ENCODE data around the gene PHLPP1.

PHLPP1 gene

DNA sequence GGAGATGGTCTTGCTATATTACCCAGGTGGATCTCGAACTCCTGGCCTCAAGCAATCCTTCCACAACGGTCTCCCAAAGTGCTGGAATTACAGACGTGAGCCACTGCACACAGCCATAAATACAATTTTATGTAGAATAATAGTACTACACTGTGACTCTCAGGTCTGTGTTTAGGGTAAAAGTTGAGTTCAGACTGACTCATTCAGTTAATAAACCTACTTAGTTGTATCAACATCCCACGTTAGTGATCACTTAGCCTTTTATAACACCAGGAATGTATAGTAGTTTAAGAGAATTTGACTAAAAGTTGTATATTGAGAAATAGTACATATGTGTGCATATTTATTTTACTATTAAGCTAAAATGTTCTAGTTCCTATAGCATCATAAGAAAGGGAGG, 237.5 kb downstream of the PHLPP1 start:
- no peak for DNase-seq

DNA sequence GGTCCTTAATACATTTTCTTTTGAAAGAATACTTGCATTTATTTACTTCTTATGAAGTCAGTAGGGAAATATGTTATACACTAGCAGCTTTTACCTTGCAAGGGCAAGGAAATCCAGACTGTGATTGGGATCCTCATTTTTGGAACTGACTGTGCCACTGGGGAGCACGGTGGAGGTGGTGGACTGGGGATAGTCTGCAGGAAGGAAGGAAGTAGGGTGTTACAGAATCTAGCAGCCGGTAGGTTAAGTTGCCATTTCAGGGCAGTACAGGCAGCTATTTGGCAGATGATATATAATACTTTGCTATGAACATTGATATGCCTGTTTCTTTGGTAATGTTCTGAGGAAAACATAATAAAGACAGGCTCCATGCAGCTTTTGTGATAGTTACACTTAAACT, 238.3 kb downstream of the PHLPP1 start:
- DNase-seq: no peak

DNA sequence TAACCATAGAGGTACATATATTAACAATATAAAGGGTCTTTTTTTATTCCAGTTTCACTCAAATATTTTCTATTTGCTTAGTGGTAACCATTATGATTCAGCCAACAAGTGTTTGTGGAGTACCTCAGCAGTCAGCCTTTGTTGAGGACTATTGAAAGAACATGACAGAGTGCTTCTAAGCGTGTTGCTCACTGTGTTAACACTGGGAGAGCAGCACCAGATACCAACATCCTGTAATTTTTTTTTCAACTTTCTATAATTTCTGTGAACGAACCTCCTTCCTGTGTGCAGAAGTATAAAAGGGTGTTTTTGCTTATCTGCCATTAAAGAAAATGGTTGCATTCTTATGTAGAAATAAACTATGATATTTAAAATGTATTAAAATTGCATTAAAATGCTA, 239.0 kb downstream of the PHLPP1 start:
- DNase-seq: no peak

DNA sequence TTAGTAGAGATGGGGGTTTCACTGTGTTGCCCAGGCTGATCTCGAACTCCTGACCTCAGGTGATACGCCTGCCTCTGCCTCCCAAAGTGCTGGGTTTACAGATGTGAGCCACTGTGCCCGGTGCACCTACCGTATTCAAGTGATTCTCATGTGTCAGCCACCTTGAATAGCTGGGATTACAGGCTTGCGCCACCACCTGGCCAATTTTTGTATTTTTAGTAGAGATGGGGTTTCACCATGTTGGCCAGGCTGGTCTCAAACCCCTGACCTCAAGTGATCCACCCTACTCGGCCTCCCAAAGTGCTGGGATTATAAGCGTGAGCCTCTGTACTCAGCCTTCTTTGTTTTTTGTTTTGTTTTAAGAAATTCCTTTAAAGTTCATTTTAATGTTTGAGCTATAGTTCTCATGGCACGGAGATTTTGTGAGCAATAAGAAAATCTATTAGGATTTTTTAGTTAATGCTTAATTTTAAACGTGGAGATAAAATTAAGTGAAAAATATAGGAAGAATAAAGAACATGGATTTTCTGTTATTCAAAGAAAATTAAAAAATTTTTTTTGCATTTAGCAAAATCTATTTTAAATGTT, 242.6 kb downstream of the PHLPP1 start:
- no peak for DNase-seq

DNA sequence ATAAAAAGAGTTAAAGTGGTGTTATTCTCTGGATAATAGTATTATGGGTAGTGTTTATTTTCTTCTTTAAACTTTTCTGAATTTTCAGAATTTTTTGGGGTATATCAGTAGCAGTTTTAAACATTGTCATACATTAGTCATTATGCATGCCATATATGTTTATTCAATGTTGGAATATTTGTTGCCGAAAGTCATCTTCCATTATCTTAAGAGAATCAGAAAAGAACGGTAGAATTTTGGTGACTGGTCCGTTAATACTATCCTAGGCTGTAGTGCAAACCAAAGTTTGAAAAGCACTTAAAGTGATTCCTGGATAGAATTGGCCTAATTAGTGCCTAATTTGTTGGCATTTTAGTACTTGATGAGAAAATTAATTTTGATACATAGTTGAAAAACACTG, 244.1 kb downstream of the PHLPP1 start:
- DNase-seq: no peak

DNA sequence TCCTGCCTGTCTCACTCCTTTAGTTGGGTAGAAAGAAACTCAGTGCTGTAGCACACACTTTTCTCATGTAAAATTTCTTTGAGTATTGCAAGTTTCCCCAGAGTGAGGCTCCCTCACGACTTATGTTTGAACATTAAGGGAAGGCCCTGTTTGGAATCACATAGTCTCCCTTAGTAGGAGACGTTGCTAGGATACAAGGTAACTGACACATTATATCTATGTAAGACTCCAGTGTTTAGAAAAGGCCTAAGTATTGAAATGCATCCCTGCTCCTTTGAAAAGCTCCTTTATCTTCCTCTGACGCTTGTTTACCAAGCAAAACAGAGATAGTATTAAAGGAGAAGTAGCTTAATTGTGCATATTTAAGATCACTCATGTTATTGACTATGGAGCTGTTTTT, 248.2 kb downstream of the PHLPP1 start:
- DNase-seq: no peak

DNA sequence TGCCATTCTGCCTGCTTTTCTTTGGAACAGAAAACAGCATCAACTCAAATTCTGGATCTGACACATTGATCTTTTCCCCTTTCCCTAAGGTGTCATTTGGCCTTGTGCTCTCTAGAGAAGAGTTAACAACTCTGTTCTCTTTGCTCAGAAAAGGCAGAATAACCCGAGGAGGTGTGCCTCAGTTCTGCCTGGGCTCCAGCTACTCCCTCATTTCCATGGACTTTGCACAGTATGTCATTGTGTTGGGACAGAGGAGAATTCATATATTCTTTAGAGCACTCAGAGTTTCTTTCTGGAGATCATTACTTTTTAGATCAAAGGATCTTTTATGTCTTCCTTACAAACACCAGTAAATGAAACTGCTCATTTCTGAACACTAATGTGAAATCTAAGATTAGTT, 249.1 kb downstream of the PHLPP1 start:
- no peak for DNase-seq

DNA sequence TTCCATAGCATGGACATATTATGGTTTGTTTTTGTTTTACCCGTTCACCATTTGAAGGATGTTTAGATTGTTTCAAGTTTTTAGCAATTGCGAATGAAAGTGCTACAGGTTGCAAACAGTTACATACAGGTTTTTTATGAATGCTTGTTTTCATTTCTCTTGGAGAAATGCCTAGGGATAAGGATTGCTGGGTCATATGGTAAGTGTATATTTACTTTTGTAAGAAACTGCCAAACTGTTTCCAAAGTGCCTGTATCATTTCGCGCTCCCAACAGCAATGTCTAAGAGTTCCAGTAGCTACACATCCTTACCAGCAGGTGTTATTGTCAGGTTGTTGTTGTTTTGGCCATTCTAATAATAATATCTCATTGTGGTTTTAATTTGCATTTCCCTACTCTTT, 251.7 kb downstream of the PHLPP1 start:
- DNase-seq: no peak

DNA sequence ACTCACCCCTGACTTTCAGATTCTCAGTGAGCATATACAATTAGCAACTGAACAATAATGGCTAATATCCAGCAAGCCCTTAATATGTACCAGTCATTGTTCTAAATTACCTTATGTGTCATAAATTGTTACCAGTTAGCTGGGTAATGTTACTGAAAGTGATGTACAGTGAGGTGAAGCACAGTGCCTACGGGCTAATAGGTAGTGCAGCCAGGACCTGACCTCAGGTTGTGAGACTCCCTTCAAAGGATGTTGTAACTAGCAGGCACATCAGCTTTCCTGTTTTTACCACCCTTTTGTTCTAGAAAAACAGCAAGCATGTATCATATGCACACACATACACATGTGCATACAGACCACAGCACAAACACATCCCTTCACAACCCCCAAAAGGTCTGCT, 258.3 kb downstream of the PHLPP1 start:
- no peak for DNase-seq

DNA sequence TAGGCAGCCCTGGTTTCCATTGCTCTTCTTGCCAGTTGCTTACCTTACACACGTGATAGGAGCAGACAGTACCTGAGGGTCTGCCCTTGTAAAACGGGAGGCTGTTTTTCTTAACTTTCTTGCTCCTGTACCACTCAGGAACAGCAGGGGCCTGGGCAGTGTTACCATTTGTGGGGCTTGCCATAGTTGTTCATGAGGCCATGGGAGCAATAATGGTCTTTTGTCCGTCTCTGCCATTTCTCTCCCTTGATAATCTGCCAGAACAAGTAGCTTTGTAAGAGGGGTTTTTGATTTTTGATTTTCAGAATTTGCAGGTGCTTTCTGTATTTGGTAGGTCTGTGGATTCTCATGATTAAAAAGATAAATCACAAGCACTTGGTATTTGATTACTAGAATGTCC, 259.0 kb downstream of the PHLPP1 start:
- DNase-seq: no peak

DNA sequence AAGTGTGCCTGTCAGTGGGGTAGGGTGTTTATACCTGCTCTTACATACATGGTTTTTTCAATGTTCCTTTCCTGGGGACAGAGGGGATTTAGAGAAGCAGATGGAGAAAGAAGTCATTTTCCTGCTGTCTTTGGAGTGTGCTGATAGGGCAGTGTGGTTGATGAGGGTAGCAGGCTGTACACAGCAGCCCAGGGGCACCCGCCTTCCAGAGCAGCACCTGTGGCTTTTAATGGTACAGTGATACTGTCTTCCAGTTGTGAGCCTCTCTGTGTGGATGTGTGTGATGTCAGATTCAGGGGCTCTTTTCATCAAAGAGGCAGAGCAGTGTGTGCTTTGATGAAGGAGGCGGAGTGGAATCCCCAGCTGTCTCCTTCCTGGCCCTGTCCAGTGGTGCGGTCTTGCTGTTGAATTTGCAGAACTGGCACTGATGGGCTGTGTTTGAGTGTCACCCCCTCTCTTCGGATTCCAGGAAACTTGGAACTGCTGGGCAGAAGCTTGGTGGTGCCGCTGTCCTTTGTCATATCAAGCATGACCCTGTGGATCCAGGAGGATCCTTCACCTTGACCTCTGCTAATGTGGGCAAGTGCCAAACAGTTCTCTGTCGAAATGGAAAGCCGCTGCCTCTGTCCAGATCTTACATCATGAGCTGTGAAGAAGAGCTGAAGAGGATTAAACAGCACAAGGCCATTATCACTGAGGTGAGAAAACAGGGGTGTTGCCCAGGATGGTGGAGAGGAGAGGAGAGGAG, 259.8 kb downstream of the PHLPP1 start:
- DNase-seq: no peak

DNA sequence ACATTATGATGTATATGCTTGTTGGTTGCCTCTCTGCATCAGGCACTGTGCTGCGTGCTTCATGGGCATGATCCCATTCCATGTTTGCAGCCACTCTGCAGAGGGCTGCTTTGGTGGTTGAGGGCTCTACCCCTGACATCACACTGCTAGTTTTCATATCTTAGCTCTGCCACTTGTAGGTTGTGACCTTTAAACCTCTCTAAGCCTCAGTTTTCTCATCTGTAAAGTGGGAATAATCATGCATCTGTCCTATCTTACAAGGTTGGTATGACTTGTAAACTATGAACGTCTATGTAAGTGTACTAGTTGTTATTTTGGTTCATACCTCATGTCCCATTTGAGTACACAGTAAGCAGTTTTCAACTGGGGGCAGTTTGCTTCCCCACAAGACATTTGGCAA, 260.4 kb downstream of the PHLPP1 start:
- DNase-seq: no peak

DNA sequence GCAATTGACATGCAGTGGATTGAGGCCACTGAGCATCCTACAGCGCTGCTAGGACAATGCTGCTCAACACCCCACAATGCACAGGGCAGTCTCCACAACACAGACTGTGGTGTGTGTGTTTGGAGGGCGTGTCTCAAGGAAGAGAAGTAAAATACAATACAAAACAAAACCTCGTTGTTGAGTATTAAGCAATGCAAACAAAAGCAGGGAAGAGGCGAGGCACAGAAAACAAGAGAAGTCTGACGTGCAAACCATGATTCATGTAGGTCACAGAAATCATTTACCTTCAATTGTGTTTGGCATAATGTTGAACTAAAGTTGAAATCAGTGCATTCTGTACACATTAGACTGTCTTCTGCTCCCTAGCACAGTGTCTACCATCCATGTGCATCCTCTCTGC, 260.9 kb downstream of the PHLPP1 start:
- no peak for DNase-seq

DNA sequence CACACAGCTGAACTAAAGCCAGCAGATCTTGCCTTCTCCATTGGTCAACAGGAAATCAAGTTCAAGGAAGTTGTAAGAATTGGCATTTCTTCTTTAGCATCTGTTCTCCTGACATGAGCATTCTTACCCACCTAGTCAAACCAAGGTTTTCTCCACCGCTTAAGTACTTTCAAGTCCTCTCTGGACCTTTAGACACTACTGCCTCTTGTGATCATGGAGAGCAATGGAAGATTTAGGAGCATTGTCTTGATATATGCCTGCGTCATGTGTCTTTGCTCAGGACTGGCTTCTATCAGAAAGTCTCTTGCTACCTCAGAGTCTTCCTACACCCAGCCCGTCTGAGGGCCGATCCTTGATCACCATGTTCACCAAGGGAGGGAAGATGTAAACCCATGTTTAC, 262.2 kb downstream of the PHLPP1 start:
- no peak for DNase-seq

DNA sequence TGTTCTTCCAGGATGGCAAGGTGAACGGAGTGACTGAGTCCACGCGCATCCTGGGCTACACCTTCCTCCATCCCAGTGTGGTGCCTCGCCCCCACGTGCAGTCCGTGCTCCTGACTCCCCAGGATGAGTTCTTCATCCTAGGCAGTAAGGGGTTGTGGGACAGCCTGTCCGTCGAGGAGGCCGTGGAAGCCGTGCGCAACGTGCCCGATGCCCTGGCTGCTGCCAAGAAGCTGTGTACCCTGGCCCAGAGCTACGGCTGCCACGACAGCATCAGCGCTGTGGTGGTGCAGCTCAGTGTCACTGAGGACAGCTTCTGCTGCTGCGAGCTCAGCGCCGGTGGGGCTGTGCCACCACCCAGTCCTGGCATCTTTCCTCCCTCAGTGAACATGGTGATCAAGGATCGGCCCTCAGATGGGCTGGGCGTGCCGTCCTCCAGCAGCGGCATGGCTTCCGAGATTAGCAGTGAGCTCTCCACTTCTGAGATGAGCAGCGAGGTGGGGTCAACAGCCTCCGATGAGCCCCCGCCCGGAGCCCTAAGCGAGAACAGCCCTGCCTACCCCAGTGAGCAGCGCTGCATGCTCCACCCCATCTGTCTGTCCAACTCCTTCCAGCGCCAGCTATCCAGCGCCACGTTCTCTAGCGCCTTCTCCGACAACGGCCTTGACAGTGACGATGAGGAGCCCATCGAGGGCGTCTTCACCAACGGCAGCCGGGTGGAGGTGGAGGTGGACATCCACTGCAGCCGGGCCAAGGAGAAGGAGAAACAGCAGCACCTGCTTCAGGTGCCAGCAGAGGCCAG, 263.1 kb downstream of the PHLPP1 start:
- no peak for DNase-seq

DNA sequence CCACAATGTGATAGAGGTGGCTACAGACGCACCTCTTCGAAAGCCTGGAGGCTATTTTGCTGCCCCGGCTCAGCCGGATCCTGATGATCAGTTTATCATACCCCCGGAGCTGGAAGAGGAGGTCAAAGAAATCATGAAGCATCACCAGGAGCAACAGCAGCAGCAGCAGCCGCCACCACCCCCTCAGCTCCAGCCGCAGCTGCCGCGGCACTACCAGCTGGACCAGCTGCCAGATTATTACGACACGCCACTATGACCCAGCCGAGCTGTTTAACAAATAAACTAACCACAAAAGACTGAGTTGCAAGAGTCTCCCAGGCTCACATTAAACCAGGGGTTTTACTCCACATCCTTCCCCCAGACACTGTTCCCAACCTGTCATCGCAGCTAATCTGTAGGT, 263.8 kb downstream of the PHLPP1 start:
- no peak for DNase-seq

DNA sequence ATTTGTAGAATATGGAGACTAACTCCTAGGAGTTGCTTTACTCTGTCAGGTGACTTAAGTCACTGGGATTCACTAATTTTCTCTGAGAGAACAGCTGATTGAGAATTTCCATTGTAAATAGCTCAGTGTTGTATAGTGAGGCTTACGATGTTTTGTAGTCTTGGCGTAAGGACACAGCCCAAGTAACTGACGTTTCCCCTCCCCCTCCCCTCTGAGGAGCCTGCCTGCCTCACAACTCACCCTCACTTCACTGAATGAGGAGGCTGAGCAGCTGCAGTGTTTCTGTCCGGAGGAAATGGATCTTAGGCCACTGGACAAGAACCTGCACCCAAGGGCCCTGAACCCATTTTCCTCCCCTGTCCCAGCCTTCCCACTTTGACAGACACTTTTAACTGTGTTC, 264.6 kb downstream of the PHLPP1 start:
- DNase-seq: no peak

DNA sequence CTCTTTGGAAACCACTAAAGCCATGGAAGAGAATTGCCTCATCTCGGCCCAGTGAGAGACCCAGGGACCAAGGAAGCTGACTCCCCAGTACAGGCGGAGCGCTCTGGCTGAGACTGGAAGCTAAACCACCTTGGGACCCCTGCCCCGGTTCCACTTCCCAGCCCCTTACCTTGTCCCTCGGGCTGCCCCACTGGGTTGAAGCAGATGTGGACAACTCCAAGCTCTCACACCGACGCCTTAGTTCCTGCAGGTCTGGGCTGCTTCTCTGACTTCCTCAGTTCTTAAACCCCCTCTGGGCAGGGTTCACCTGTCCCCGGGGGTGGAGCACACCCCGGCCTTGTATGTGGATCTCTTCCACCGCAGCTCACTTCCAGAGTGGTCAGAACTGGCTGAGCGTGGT, 266.2 kb downstream of the PHLPP1 start:
- DNase-seq: no peak

DNA sequence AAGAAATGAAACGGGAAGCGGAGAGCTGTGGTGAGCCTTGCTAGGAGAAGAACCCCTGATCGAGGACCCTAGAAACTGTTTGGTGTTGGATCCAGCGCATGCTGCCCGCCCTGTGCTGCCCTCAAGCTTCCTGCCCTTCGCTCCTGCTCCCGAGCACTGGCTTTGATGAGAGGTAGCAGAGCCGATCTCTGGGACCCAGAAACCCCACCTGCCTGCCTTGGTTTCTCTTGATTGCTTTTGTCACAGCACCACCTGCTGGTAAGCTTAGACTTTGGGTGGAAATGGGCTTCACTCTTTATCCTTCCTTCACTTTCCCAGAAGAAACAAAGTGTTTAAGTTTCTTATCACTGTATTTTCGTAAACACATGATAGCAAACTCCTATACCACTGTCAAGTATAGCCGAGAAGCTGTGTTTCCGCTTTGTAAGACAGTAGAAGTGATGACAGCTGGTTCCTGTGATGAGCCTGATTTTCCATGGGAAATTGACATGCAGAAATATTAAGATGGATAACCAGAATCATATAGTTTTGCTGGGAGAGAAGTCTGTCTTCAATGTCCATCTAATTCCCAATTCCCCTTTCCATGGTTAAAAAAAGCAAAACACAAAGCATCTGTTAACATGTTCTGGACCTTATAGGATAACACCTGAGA, 267.4 kb downstream of the PHLPP1 start:
- DNase-seq: no peak

DNA sequence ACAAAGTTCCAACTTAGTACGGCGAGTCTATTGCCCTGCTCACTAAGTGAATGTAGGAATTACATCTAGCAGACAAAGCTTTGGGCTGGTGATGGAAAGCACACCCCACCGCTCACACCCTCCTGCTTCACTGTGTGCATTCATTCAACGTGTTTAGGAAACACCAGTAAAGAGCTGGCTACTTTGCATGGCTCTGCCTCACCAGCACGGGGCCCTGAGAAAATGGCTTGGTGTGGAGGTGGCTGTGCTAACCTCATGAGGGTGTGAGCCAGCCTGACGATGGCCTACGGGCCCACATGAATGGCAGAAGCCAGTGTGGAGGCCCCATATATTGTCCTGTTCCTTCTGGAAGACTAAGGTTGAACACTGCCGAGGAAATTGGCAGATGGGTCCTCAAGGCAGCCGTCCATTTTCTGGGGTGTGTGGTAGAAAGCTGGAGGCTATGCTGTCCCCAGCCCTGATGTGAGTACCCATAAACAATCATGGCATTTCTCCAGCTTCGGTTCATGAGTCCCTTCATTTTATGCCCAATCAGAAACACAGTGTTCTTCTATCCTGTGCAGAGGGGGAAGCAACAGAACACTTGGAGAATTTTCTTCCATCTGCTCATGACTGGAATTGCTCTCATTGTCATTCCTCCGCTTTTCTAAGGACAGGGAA, 269.4 kb downstream of the PHLPP1 start:
- no peak for DNase-seq

DNA sequence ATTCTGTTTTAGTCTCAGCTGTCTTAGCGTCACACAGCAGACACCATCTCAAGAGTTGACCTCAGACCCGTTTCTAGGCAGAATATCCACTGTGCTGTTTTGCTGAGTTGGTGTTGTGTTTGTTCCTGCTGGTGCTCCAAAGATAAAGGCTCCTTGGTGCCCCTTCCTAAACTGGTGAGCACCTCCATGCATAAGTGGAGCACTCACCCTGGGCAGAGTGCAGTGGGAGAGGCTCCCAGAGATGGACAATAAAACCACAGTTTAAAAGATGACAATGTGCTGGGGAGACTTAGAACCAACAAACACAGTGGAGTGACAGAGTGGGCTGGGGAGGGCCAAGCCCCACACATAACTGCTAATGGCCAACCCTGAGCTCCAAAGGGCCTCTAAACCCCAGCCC, 271.1 kb downstream of the PHLPP1 start:
- no peak for DNase-seq

DNA sequence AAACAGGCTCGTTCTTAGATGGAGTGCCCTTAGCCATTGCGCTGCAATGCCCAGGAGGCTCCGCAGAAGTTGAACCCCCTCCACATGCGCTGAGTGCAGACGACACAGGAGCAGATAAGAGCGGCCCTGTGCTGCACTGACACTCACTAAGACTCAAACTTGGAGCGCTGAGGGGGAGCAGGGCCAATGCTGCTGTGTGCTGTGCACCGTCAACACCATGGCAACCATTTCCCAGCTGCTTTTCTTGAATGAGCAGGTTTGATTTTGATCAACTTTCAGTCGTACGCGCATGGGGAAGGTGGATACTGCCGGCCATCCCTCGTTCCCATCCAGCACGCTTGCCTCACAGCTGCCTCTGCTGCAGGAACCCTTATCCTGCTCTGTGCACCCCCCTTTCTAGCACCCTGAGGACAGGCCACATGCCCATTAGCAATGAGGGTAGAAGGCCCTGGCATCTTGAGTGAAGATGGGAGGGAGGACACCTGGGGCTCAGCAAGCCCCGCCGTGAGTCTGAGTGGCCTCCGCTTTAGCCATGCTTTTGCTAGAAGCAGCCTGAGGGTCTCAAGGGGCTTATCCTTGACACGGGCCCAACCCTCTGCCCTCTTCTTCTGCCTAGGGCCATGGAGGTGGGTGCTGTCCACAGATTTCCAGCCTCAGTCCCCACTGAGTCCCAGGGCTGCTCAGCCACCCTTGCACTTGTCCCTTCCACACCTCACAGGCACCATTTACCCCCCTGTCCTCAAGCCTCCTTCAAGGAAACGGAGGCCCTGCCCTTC, 271.9 kb downstream of the PHLPP1 start:
- no peak for DNase-seq
